ENCODE results near the gene USP25. TPM values are rescaled to one million over a fixed set of nuclear protein-coding genes. Genes with fewer than 3 reads are reported as not detected.

USP25 gene
- total RNA-seq, 1 experiment from 2014 or later, result 17.1 TPM

DNA sequence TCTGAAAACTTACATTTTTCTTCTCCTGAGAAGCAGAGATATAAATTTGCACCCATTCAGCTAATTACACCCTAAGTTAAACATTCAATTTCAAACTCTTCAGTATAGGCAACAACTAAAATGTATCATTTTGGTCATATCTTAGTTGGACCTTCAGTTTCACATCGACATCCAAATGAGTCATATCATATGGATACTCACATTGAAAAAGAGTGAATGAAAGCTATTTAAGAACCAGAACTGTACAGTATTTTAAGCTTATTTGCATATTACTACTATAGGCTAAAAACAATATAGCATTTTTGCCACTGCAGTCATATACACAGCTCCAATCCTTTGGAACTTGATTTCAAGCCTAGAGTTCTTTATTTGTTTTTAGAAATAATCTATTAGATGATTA lies 33.6 kb downstream of the USP25 start:
- no peak for DNase-seq (ENCODE audit: low read depth)

DNA sequence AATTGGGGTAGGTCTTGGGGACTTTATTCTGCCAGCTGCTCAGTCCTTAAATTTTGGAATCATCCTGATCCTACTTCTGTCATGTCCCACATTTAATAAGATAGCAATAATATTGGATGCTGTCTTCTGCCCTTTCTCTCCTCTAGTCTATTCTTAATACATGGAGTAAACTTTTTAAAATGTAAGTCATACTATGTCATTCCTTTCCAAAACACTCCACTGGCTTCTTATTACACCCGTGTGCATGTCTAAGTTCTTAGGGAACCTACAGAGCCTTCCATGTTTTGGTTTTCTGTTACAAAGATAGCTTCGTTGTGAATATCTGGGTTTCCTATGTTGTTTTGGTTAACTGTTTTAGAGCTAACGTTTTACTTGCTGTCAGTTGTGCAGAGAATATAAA lies 35.1 kb downstream of the USP25 start:
- DNase-seq (ENCODE audit: low read depth), result no peak

DNA sequence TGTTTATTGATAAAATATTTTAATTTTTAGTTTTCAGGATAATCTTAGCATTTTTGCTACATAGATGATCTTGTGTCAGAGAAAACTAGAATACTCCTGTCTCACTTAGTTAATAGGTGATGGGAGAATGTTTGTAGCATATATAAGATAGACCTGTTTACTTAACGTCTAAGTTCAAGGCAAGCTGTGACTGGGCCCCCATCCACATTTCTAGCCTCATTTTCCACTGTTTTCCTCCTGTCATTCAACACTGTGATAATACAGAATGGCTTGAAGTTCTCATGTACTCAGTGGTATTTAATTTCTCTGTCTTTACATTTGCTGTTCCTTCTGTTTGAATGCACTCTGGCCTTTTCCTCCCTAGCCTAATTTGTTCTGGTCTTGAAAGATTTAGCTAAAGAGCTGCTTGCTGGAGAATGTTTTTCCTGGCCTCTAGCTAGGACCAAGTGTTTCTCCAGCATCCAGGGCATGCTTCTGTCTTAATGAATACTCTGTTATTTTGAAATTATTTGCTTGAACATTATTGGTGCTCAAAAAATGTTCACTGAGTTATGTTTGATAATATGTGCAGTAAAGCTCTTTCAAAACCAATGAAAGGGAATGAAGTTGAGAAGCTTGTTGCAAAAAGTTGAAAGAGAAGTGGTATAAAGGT lies 37.3 kb downstream of the USP25 start:
- no peak for DNase-seq (ENCODE audit: low read depth)

DNA sequence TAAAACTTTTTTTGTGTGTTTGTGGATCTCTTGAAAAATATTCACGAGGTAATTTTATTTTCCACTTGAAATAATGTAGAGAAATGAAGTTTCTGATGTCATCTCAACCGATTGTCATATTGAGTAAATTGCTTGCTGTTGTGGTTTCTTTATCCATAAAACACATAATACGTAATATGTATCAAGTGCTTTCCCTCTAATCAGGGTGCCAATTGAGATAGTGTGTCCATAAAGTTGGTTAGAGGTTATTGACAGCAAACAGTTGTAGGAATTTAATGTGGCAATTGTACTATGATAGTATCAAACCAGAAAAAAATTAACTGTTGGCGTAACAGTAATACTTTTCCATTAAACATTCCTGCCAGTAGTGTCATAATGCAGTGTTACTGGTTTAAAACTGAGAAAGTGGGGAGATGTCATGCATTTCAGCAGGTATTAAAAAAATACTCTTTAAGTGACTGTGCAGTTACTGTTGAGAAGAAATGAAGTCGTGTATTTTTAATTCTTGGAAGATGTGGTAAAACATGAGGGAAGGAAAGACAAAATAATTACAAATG lies 38.3 kb downstream of the USP25 start:
- no peak for DNase-seq (ENCODE audit: low read depth)

GRCh38 chr21:15768853-15769252 lies 39.1 kb downstream of the USP25 start:
- DNase-seq (ENCODE audit: low read depth), result no peak

DNA sequence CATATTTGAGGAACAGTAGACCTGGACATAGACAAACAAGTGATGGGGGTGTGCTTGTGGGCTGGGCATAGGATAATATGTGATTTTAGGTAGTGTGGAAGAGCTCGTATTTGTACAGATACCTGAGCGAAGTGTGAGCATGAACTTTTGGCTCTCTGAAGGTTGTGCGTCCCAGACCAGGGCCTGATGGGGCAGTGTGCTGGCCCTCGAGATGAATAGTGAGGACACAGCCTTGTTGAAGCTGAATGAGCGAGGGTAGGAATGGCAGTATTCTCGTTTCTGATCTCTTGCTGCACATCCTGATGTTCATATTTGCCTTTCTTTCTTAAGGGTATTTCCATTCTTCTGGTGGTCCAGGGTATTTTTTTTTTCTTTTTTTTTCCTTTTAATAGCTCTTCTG lies 41.5 kb downstream of the USP25 start:
- no peak for DNase-seq (ENCODE audit: low read depth)

DNA sequence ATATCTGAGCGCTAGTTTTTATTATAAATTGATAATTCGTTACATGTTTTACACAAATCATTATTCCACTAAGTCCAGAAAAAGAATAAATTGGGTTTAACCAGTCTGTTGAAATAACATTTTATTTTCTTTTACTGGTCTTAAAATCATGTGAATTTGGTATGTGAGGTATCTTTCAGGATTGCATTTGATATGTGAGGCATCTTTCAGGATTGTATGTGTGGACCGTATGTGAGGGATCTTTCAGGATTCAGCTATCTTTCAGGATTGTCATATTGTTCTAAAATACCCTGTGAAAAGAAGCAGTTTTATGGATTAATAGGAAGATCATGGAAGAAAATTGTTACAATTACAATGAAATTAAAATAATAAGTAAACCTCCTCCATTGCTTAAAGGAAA lies 42.9 kb downstream of the USP25 start:
- no peak for DNase-seq (ENCODE audit: low read depth)

DNA sequence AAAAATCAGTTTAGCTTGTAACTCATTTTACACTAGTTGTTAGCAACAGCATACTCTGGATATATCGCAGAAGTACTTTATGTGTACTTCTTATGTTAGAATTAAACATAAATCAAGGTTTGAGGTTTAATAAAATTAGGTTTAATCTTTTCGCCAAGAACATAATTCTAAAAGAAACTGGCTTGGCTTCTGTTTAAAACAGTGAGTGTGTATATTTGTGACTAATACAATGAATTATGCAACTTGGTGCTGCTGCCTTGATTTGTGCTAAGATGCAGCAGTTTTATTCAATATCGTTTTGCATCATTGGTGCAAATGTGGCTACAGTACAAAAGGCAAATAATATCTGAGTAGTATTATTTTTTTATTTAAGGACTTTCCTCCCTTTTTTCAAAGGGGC lies 44.8 kb downstream of the USP25 start:
- no peak for DNase-seq (ENCODE audit: low read depth)

GRCh38 chr21:15775291-15775690 lies 45.5 kb downstream of the USP25 start:
- no peak for DNase-seq (ENCODE audit: low read depth)

DNA sequence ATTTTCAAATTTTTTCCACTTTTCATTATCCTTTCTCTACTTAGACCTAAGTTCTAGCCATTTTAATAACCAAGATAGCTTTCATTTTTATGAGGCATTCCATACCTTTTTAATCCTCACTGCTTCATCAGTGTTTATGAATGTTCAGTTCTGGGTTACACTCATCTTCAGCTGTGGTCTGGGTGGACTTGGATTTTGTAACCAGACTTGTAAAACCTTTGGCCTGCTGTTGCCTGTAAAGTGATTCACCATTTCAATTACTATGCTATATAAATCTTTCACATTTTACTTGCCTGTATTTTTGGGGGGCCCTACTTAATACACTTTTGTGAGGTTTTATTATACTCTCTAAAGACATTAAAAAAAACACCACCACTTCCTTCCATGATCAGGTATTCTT lies 46.2 kb downstream of the USP25 start:
- peak; percentile 22 for DNase-seq (ENCODE audit: low read depth)

DNA sequence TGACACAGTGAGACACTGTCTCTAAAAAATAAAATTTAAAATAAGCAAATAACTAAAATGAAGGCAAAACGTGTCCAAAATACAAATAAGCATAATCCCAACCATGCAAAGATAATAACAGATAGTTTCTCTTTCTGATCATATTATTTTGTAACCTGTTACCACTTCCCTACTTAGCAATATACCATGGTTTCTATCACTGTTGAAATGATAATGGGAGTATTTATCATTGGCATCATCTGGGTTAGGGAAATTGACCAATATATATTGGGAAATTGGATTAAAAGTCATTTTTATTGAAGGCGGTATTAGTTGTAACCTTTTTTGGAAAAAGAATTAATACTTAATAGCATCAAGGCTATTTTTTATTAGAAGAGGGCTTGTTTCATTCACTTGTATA lies 47.0 kb downstream of the USP25 start:
- DNase-seq (ENCODE audit: low read depth), result no peak

- no peak for DNase-seq (ENCODE audit: low read depth)
Measured at GRCh38 chr21:15781986-15782385, 52.2 kb downstream of the USP25 start.

DNA sequence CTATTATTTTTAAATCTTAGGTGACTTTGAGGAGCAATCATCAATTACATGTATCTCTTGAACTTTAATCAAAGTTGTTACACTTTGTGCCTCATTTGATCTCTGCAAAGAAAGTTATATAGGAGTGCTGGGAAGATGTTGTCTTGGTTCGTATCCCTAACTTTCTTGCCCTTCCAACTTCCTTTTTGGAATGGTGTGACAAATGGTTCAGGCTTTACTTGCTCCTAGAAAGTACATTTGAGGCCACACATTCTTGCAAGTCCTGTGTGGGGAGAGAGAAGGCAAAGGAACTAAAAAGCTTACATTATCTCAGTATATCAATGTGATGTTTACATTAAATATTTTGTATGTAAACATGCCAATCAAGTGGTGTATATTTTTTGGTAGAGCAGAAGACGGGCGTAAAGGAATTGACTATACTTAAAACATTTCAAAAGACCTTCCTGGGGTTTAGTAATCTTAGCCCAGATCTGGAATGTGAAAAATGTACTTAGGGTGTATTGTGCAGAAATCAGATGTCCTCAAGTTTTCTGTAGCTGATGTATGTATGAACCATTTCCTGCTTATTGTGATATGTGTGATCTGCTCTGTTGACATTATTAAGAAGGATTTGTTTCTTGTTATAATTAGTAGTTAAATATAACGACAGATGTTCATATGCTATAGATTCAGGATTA lies 59.2 kb downstream of the USP25 start:
- DNase-seq (ENCODE audit: low read depth), result no peak

DNA sequence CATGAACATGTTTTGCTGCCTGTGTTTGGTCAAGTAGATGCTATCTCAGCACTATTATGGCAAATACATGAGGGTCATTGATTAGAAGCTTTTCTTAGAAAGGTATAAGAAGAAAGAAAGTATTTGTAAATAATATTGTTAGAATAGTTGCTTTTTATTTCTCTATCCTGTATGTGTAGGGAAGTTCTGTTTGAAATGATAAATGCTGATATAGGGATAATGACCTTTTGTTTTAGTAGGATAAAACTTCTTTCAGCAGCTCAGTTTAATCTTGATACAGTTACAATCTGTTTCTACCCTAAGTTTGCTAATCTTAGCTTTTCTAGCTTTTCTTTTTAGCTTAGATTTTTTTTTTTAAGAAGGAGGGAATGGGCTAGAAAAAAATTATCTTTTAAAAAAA lies 63.3 kb downstream of the USP25 start:
- no peak for DNase-seq (ENCODE audit: low read depth)

DNA sequence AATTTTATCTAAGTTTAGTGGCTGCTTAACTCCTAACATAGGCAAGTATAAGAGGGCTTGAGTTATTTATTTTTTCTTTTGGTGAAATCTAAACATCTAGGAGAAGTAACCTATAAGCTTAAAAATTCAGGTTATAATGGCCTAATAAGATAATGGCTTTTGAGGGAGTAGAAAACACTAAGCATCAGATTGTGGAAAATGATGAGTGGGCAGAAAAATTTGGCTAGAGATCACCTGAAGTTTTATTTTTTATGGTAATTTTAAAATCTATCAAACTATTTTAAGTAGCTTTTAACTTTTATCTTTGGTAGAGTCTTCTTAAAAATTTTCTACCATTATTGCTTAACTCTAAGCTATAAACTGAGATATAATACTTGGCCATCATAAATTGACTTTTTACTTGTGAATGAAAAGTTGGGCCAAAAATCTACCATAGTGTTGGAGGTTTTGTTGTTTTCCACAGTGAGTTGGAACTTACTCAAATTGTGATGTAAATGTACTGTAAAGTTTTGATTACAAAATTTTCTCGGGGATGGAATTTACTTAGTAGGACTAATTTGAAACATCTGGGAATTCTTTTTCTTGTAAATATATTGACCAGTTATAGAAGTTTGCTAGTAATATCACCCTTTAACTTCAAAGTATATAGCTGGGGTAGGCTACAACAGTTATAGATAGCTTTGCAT lies 63.9 kb downstream of the USP25 start:
- no peak for DNase-seq (ENCODE audit: low read depth)

DNA sequence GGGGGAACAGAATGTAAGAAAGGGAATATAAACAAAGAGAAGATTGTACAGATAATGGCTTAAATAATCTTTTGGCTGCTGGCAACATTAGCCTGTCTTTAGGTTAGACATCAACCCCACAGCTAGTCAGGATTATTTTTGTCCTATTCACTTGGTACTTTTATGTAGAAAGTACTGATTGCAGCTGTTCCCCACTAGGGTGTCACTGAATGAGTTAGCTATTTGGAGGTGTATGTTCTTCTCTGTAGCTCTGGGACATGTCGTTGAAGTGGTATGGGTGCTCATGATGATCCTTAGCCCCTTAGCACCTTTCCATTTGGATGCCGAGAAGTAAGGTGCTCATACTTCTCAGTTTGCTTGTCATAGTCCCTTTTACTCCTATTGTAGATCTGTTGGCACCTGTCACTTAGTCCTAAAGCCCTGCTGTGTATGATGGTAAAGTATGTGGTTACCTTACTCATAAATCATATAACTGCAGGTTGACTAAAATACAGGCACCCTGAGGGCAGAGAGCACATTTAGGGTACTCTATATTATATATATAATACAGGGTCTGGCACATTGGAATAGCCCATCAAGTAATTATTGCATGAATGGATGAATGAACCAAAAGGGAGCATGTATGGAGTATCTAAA lies 64.6 kb downstream of the USP25 start:
- DNase-seq (ENCODE audit: low read depth), result no peak

- no peak for DNase-seq (ENCODE audit: low read depth)
Measured at GRCh38 chr21:15795533-15795932, 65.8 kb downstream of the USP25 start.

DNA sequence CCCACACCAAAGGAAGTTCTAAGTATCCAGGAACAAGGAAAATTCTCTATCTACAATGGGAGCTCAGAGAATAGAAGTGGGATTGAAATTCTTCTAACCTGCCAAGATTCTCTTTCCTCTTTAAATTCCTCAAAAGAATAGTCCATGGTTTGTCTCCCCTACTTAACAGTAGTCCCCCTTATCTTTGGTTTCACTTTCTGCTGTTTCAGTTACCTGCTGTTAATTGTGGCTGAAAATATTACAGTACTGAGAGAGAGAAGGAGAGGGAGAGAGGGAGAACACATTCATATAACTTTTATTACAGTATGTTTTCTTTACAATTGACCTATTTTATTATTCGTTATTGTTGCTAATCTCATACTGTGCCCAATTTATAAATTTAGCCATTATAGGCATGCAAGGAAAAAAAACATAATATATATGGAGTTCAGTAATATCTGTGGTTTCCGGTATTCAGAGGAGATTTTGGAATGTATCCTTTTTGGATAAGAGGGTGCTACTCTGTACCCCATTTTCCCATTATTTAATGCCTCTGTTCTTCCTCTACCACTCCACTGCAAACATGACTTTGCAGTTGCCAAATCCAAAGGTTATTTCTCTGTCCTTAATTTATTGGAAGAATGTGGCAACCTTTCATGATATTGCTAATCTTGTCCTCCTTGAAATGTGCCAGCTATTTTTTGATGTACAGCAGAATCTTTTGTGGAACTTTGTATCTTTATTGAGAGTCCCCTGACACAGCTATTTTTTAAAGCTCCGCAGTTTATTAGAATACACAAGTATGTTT lies 68.0 kb downstream of the USP25 start:
- no peak for DNase-seq (ENCODE audit: low read depth)

DNA sequence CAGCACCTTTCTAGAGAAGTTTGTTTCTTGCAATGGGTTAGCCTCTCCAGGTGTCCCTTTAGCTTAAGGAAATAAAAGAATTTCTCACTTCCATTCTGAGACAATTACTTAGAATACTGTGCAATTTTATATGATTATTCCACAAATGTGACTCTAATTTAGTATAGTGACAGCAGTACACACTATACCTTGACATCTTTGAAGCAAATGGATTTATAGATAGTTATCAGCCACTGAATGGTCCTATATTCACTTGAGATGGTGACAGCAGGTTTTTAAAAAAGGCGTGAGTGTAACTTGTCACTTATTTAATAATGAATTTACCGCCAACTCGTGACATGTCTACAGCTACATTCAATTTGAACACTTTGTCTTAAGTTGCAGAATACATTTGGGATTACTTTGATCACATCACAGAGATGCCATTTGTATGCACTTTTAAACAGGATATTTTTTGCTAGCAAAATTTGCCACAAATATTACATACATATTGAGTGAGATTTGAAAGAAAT lies 71.6 kb downstream of the USP25 start:
- DNase-seq (ENCODE audit: low read depth), result no peak

GRCh38 chr21:15804247-15805005 lies 74.6 kb downstream of the USP25 start:
- DNase-seq (ENCODE audit: low read depth), result no peak

Data from HT1080 (cell line).